Mucosa of stomach (tissue), 1 donor: ENCODE measurements around the gene RNGTT.

ENCODE experiments used
- H3K27me3 ChIP-seq: one replicate; pipeline ENCODE4 v1.7.0; 2013; ENCODE audit warnings: mild to moderate bottlenecking, low read length; ENCODE audit not compliant: control insufficient read depth, insufficient read depth
- H3K36me3 ChIP-seq: one replicate; pipeline ENCODE4 v1.7.0; 2013; ENCODE audit warnings: low read length; ENCODE audit not compliant: control insufficient read depth, insufficient read depth
- H3K4me1 ChIP-seq: one replicate; pipeline ENCODE4 v1.7.0; 2013; ENCODE audit warnings: mild to moderate bottlenecking, low read length; ENCODE audit not compliant: control insufficient read depth, insufficient read depth
- H3K4me3 ChIP-seq: one replicate; pipeline ENCODE4 v1.7.0; 2013; ENCODE audit warnings: low read length
- H3K9ac ChIP-seq: one replicate; pipeline ENCODE4 v1.7.0; 2013; ENCODE audit warnings: mild to moderate bottlenecking, low read length, moderate library complexity
- H3K9me3 ChIP-seq: one replicate; pipeline ENCODE4 v1.7.0; 2013; ENCODE audit warnings: mild to moderate bottlenecking, low read length, moderate library complexity; ENCODE audit not compliant: control insufficient read depth
- donor health status: Pancreatic carcinoma.

Gene RNGTT

GRCh38 chr6:88562353-88563276, 400.8 kb downstream of the RNGTT start:
- no peak overlapping the region for H3K4me3 ChIP-seq
- no peaks in the 10 kb centered on the region for H3K36me3 ChIP-seq
- no peaks in the 10 kb centered on the region for H3K9me3 ChIP-seq
- H3K4me1 ChIP-seq = no peaks in the 10 kb centered on the region
- H3K27me3 ChIP-seq = no peaks in the 10 kb centered on the region
- no peak overlapping the region for H3K9ac ChIP-seq

- Histone ChIP-seq H3K4me3 (no peak overlapping the region), H3K4me1 (no peaks in the 10 kb centered on the region), H3K9ac (no peak overlapping the region), H3K27me3 (no peaks in the 10 kb centered on the region), H3K9me3 (no peaks in the 10 kb centered on the region), H3K36me3 (no peaks in the 10 kb centered on the region)
Observed at GRCh38 chr6:88561954-88562315, 401.5 kb downstream of the RNGTT start.

GRCh38 chr6:88561034-88561953, 402.1 kb downstream of the RNGTT start:
- no peaks in the 10 kb centered on the region for H3K27me3 ChIP-seq
- H3K9me3 ChIP-seq = no peaks in the 10 kb centered on the region
- H3K36me3 ChIP-seq = no peaks in the 10 kb centered on the region
- H3K4me1 ChIP-seq = no peaks in the 10 kb centered on the region
- no peak overlapping the region for H3K4me3 ChIP-seq
- no peak overlapping the region for H3K9ac ChIP-seq
